ENCODE measurements around the gene MRAP.

MRAP gene

DNA sequence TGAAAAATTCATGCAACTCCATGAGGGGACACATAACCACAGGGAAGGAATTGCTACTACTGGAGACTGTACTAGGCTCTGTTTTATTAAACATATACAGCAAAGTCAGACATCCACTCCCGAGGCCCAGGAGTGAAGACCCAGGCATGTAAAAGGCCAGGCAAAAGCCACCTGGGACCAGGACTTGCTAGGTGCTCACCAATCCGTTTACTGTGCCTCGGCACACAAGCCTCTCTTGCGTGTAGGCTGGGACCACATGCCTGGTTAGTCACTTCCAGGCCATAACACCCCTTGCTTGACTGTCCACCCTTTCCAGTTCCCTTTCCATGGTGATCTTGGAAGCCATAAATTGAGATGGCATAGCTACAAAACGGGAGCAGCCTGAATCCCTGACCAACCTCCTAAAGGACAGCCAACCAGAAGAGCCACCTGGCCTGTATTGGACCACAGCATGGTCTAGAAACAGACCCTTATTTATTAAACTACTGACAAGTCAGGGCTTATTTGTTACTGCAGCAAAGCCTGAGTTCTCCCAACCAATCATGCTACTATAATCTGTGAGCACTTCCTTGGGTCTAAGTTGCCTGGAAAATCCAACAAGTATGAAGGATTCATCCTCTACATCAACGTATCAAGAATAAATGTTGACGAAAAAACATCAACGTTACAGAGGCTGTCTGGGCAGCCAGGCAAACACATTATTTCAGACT is 54.5 kb downstream of the MRAP start:
- no peak overlapping the region for H3K4me2 ChIP-seq (ENCODE audit: low read length)
- no peaks in the 10 kb centered on the region for H3K4me1 ChIP-seq
- H3K9me3 ChIP-seq (ENCODE audit: control insufficient read depth, low read length): no peaks in the 10 kb centered on the region
- TF ChIP-seq CTCF (IDR thresholded peaks at IDR 0.05): no peak
- peaks cover 5% of the 10 kb centered on the region for H3K79me2 ChIP-seq
- H3K4me3 ChIP-seq (ENCODE audit: low read depth, low read length): no peak overlapping the region
- no peaks in the 10 kb centered on the region for H3K27me3 ChIP-seq (ENCODE audit: control insufficient read depth, insufficient read depth, low read length)
- H3K36me3 ChIP-seq (ENCODE audit: control insufficient read depth, insufficient read depth, low read length): no peaks in the 10 kb centered on the region
- no peak overlapping the region for H3K9ac ChIP-seq
- no peak overlapping the region for H2AFZ ChIP-seq
- no peak overlapping the region for H3K27ac ChIP-seq

- Histone ChIP-seq H3K4me1 (no peaks in the 10 kb centered on the region), H3K79me2 (peaks cover 5% of the 10 kb centered on the region), H2AFZ (no peak overlapping the region), H3K4me2 (ENCODE audit: low read length) (no peak overlapping the region), H3K4me3 (ENCODE audit: low read depth, low read length) (no peak overlapping the region), H3K27me3 (ENCODE audit: control insufficient read depth, insufficient read depth, low read length) (no peaks in the 10 kb centered on the region), H3K27ac (no peak overlapping the region), H3K9me3 (ENCODE audit: control insufficient read depth, low read length) (no peaks in the 10 kb centered on the region), H3K36me3 (ENCODE audit: control insufficient read depth, insufficient read depth, low read length) (no peaks in the 10 kb centered on the region), H3K9ac (no peak overlapping the region)
- TF ChIP-seq CTCF (IDR thresholded peaks at IDR 0.05): no peak
Measured at GRCh38 chr21:32356874-32357395, 58.3 kb downstream of the MRAP start.

GRCh38 chr21:32359719-32360260 is 61.1 kb downstream of the MRAP start:
- H3K4me1 ChIP-seq: no peaks in the 10 kb centered on the region
- peak; percentile 22 for TF ChIP-seq CTCF (IDR thresholded peaks at IDR 0.05)
- H3K79me2 ChIP-seq: peaks cover 6% of the 10 kb centered on the region
- H3K27ac ChIP-seq: no peak overlapping the region
- no peaks in the 10 kb centered on the region for H3K27me3 ChIP-seq (ENCODE audit: control insufficient read depth, insufficient read depth, low read length)
- H3K36me3 ChIP-seq (ENCODE audit: control insufficient read depth, insufficient read depth, low read length): no peaks in the 10 kb centered on the region
- no peak overlapping the region for H2AFZ ChIP-seq
- no peak overlapping the region for H3K4me2 ChIP-seq (ENCODE audit: low read length)
- H3K9me3 ChIP-seq (ENCODE audit: control insufficient read depth, low read length): no peaks in the 10 kb centered on the region
- H3K9ac ChIP-seq: no peak overlapping the region
- H3K4me3 ChIP-seq (ENCODE audit: low read depth, low read length): no peak overlapping the region

DNA sequence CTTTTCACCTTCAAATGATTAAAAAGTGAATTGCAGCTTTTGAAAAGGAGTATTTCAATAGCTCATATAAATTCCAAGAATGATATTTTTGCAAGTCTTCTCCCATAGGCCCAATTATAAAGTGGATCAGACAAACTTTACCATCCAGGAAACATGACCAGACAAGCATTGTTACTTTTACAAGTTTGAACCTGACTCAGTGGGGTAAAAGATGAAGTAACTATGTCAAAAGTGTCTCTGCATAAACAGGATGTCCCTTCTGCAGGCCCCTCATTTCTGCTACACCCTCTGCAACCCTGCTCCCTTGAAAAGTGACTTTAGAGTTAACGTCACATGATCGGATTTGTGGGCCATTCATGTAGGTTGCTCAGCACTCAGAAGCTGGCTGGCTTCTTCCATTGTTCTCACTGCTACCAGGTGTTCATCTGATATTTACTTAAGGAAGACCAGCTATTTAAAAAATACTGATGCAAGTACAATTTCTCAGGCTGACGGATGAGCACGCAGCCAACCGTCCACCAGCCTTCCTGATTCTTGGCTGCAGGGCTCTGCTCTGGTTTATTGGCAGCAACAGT is 61.8 kb downstream of the MRAP start:
- Histone ChIP-seq H3K4me3 (ENCODE audit: low read depth, low read length) (no peak overlapping the region), H3K4me2 (ENCODE audit: low read length) (no peak overlapping the region), H3K9ac (no peak overlapping the region), H3K79me2 (peaks cover 6% of the 10 kb centered on the region), H3K27ac (no peak overlapping the region), H3K4me1 (no peaks in the 10 kb centered on the region), H3K9me3 (ENCODE audit: control insufficient read depth, low read length) (no peaks in the 10 kb centered on the region), H2AFZ (no peak overlapping the region), H3K36me3 (ENCODE audit: control insufficient read depth, insufficient read depth, low read length) (no peaks in the 10 kb centered on the region), H3K27me3 (ENCODE audit: control insufficient read depth, insufficient read depth, low read length) (no peaks in the 10 kb centered on the region)
- no peak for TF ChIP-seq CTCF (IDR thresholded peaks at IDR 0.05)
